Keratinocyte (primary cell): ENCODE results near the gene ABHD10.

Source experiments
- EZH2 ChIP-seq: IDR thresholded peaks from one replicate; pipeline ENCODE4 v1.6.1; 2012; ENCODE audit warnings: inconsistent platforms, mild to moderate bottlenecking, low read length, moderate library complexity
- TF ChIP-seq, protein P1 (sequence below), 3 experiments: IDR thresholded peaks in 1 of 3; conservative IDR thresholded peaks in 1 of 3; optimal IDR thresholded peaks in 1 of 3; 2 replicates in 2 of 3; 3 replicates in 1 of 3; pipeline versions ENCODE3 to v1.5.1; 2011; ENCODE audit warnings: low read length in 3 of 3, mild to moderate bottlenecking in 3 of 3, moderate library complexity in 2 of 3, control low read depth in 1 of 3, inconsistent platforms in 1 of 3; ENCODE audit not compliant: insufficient read depth in 2 of 3; ENCODE audit errors: extremely low read depth in 1 of 3

- TF ChIP-seq, protein P1, sequence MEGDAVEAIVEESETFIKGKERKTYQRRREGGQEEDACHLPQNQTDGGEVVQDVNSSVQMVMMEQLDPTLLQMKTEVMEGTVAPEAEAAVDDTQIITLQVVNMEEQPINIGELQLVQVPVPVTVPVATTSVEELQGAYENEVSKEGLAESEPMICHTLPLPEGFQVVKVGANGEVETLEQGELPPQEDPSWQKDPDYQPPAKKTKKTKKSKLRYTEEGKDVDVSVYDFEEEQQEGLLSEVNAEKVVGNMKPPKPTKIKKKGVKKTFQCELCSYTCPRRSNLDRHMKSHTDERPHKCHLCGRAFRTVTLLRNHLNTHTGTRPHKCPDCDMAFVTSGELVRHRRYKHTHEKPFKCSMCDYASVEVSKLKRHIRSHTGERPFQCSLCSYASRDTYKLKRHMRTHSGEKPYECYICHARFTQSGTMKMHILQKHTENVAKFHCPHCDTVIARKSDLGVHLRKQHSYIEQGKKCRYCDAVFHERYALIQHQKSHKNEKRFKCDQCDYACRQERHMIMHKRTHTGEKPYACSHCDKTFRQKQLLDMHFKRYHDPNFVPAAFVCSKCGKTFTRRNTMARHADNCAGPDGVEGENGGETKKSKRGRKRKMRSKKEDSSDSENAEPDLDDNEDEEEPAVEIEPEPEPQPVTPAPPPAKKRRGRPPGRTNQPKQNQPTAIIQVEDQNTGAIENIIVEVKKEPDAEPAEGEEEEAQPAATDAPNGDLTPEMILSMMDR (optimal IDR thresholded peaks at IDR 0.05 in 1 of 3, IDR thresholded peaks at IDR 0.05 in 1 of 3, conservative IDR thresholded peaks at IDR 0.05 in 1 of 3; ENCODE audit: extremely low read depth in 1 of 3, insufficient read depth in 2 of 3, low read length in 3 of 3) = no peak
- no peak for TF ChIP-seq EZH2
Measured at GRCh38 chr3:112002096-112002971, 23.5 kb downstream of the ABHD10 start.
